Calu3 (cell line): ENCODE measurements around the gene SCRN2. TPM values are rescaled to one million over a fixed set of nuclear protein-coding genes. Genes with fewer than 3 reads are reported as not detected.

ENCODE experiments used
- BruUV-seq: library from RNA; stranded (reverse); fragments of 400-500 nt; replicated peaks from 2 replicates; lab custom pipeline; 2021; lab: Mats Ljungman, UMichigan
- CTCF ChIA-PET: fragments of 300-600 bp; sonication (Branson Sonifier 250); formaldehyde crosslinking; loops from one replicate; lab custom pipeline; 2022; ENCODE audit warnings: antibody characterized with exemption; lab: Charles Lee
- DNase-seq: peaks from one replicate; pipeline ENCODE4 v3.0.0; 2022
- H3K27ac Mint-ChIP-seq: one replicate; pipeline ENCODE4 v1.8.0; 2022; ENCODE audit warnings: mixed read lengths; ENCODE audit not compliant: unreplicated experiment
- H3K27me3 Mint-ChIP-seq: one replicate; pipeline ENCODE4 v1.8.0; 2022; ENCODE audit warnings: mixed read lengths; ENCODE audit not compliant: unreplicated experiment
- H3K36me3 Mint-ChIP-seq: one replicate; pipeline ENCODE4 v1.8.0; 2022; ENCODE audit warnings: mild to moderate bottlenecking, moderate library complexity, mixed read lengths; ENCODE audit not compliant: insufficient read depth, unreplicated experiment
- H3K4me1 Mint-ChIP-seq: one replicate; pipeline ENCODE4 v1.8.0; 2022; ENCODE audit warnings: mild to moderate bottlenecking, low read depth, mixed read lengths; ENCODE audit not compliant: unreplicated experiment
- H3K4me3 Mint-ChIP-seq: one replicate; pipeline ENCODE4 v1.8.0; 2022; ENCODE audit warnings: mild to moderate bottlenecking, low read depth, moderate library complexity, mixed read lengths; ENCODE audit not compliant: unreplicated experiment
- H3K9me3 Mint-ChIP-seq: one replicate; pipeline ENCODE4 v1.8.0; 2022; ENCODE audit warnings: low read depth, mixed read lengths; ENCODE audit not compliant: unreplicated experiment
- intact Hi-C: fragments of 100-400 bp; cut with micrococcal nuclease; formaldehyde crosslinking; loops from one replicate; pipeline ENCODE4 v1.10.0; 2022; ENCODE audit not compliant: unreplicated experiment
- total RNA-seq: library from RNA; stranded (reverse); gene quantifications from 2 replicates; pipeline ENCODE4 v1.2.3, GENCODE V29; 2022
- TF ChIP-seq, protein P1 (sequence below): fragments of 200-600 bp; IDR thresholded peaks from one replicate; pipeline ENCODE4 v1.8.0; 2022; ENCODE audit warnings: antibody characterized with exemption; ENCODE audit not compliant: unreplicated experiment

SCRN2 gene
- total RNA-seq, 1 experiment from 2014 or later, result 37.0 TPM

DNA sequence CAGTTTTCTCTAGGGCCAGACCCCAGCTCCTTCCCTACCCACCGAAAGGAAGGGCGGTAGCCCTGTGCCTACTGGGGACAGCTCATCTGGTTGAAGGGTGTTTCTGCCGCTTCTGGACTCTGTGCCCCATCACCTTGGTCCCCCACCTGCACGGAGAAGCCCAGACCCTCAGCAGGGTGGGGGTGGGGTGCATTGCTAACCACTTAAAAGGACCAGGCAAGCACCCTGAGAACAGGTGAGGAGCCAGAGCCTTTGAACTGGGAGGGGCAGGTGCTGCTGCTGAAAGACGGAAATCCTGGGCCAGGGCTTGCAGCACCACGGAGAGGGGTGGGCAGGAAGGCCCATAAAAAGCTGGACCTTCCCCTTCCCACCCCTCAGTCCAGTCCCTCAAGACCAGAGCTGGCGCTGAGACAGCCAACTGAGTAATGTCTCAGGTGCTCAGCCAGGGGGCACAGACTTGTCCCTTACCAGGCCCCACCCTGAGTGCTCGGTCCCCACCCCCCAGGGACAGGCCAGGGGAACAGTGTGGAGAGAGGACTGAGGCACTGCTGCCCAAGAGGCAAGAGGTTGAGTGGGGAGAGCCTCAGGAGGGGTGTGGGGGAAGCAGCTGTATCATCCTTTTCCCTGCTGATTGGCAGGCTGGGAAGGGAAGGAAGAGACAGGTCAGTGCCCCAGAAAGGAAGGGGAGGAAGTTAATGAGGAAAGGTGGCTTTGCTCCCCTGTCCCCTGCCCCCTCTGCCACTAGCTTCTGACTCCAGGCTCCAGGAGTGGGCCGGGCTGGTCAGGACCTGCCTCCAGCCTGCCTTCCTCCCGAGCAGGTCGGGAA is 44.0 kb upstream of the SCRN2 start:
- BruUV-seq, result no TSS peak
- intact Hi-C loops, result no loop called here
- H3K27me3 Mint-ChIP-seq, result peaks cover 42% of the 10 kb centered on the region
- no peak overlapping the region for H3K4me3 Mint-ChIP-seq
- TF ChIP-seq, protein P1, sequence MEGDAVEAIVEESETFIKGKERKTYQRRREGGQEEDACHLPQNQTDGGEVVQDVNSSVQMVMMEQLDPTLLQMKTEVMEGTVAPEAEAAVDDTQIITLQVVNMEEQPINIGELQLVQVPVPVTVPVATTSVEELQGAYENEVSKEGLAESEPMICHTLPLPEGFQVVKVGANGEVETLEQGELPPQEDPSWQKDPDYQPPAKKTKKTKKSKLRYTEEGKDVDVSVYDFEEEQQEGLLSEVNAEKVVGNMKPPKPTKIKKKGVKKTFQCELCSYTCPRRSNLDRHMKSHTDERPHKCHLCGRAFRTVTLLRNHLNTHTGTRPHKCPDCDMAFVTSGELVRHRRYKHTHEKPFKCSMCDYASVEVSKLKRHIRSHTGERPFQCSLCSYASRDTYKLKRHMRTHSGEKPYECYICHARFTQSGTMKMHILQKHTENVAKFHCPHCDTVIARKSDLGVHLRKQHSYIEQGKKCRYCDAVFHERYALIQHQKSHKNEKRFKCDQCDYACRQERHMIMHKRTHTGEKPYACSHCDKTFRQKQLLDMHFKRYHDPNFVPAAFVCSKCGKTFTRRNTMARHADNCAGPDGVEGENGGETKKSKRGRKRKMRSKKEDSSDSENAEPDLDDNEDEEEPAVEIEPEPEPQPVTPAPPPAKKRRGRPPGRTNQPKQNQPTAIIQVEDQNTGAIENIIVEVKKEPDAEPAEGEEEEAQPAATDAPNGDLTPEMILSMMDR, result no peak
- CTCF ChIA-PET, result interaction anchor here (0.5 to 2.5 kb wide), 7 partner anchors 11 to 85 kb away, joined by 3 to 14 read pairs (median 3); partner anchors contain the start of genes LRRC46, MRPL10, SCRN2 and SP2
- no peak for DNase-seq
- no peaks in the 10 kb centered on the region for H3K36me3 Mint-ChIP-seq
- H3K9me3 Mint-ChIP-seq, result no peaks in the 10 kb centered on the region
- no peak overlapping the region for H3K27ac Mint-ChIP-seq
- no peaks in the 10 kb centered on the region for H3K4me1 Mint-ChIP-seq

DNA sequence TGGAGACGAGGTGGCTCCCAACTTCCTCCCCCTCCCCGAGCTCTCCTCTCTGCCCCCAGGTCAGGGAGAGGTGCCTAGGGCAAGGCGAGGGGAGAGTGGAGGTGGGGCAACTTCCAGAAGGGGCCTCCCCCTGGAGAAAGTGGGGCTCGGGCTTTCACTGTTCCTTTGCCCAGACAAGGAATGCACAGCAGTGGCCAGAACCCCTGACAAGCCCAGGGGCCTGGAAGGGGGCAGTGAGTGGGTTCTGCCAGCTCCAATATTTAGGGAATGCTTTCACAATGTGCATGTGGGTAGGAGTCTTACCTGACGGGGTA is 43.3 kb upstream of the SCRN2 start:
- no peaks in the 10 kb centered on the region for H3K36me3 Mint-ChIP-seq
- BruUV-seq, result no TSS peak
- H3K9me3 Mint-ChIP-seq, result no peaks in the 10 kb centered on the region
- TF ChIP-seq, protein P1, result no peak
- CTCF ChIA-PET, result interaction anchor here (0.8 to 2.5 kb wide), 5 partner anchors 11 to 54 kb away, joined by 3 to 14 read pairs (median 3); partner anchors contain the start of genes LRRC46, MRPL10, SCRN2 and SP2
- DNase-seq, result no peak
- intact Hi-C loops, result no loop called here
- no peak overlapping the region for H3K4me3 Mint-ChIP-seq
- H3K27me3 Mint-ChIP-seq, result peaks cover 50% of the 10 kb centered on the region
- H3K4me1 Mint-ChIP-seq, result no peaks in the 10 kb centered on the region
- no peak overlapping the region for H3K27ac Mint-ChIP-seq

DNA sequence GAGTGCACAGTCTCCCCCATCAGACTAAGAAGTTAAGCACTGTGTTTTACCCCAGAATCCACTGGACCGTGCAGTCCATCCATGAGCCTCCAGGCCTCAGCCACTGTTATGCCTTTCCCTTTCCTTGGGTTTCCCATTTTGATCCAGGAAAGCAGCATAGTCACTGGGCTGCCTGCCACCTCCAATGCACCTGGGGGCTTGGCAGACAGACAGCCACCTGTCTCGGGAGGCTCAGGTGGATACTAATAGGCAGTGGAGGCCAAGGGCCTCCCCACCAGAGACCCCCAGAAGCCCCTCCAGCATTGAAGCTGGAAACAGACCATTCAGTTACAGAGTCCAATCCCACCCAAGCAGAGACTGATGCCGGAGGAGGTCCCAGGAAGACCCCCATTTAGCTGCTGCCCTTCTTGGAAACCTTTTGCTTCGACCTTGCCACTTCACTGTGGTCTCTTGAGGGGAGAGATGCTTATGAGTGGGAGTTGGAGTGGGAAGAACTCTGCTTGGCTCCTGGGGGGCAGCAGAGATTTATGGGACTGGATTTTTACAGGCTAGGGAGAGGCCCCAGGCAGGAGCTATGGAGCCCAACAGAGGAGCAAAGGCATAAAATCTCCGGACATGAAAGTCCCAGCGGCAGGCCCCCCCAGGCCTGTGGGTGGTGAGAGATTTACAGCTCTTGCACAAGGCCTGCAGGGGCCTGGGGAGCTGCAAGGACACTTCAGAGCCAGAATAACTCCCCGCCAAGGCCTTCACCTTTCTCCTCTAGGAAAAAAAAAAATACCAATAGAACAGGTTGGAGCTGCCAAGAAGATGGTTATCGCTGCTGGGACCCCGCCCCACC is 42.7 kb upstream of the SCRN2 start:
- CTCF ChIA-PET, result interaction anchor here (0.9 to 2.5 kb wide), 4 partner anchors 12 to 53 kb away, joined by 3 to 14 read pairs (median 4); partner anchors contain the start of genes LRRC46, MRPL10 and SCRN2

More for the DNA sequence above, 42.7 kb upstream of the SCRN2 start:
- no peaks in the 10 kb centered on the region for H3K36me3 Mint-ChIP-seq
- TF ChIP-seq, protein P1, result no peak
- H3K27me3 Mint-ChIP-seq, result peaks cover 55% of the 10 kb centered on the region
- BruUV-seq, result no TSS peak
- no peaks in the 10 kb centered on the region for H3K4me1 Mint-ChIP-seq
- H3K4me3 Mint-ChIP-seq, result no peak overlapping the region
- H3K27ac Mint-ChIP-seq, result no peak overlapping the region
- intact Hi-C loops, result no loop called here
- H3K9me3 Mint-ChIP-seq, result no peaks in the 10 kb centered on the region
- no peak for DNase-seq
